Measurements from ENCODE around the gene GNAT2. TPM values are rescaled to one million over a fixed set of nuclear protein-coding genes. Genes with fewer than 3 reads are reported as not detected.

The GNAT2 gene
- total RNA-seq, 1 experiment from 2014 or later: 0.20 TPM

DNA sequence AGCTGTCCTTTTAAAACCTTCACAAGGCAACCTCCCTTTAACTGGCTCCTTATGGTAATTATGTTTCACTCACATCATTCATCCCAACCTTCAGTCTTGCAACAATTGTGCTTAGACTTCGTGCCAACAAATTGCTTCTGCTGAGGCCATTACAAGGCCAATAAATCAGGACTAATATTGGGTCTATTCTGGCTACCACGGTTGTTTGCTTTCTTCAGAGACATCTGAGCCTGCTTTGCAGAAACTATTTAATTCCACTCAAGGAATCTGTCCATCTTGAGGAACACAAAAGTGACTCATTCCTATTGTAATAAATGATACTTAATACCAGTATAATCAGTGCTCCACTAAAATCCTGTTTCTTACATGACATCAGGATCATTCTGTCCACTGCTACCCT is 33.9 kb upstream of the GNAT2 start:
- DNase-seq: no peak
- Histone ChIP-seq H3T11ph (ENCODE audit: low read length) (no peak overlapping the region), H3K9me3 (ENCODE audit: control insufficient read depth, low read depth, low read length) (no peaks in the 10 kb centered on the region), H2AFZ (ENCODE audit: low read length) (no peak overlapping the region), H4K5ac (ENCODE audit: insufficient read length, low read depth, low read length) (no peak overlapping the region), H2BK120ac (ENCODE audit: low read depth, low read length, poor library complexity, severe bottlenecking) (no peak overlapping the region), H3K79me2 (ENCODE audit: insufficient read depth, low read length) (no peaks in the 10 kb centered on the region), H4K8ac (replicated peaks; ENCODE audit: insufficient read length, low read depth, low read length) (no peak overlapping the region), H2BK5ac (ENCODE audit: insufficient read length, low read length) (no peak overlapping the region), H3K14ac (ENCODE audit: insufficient read depth, low read length) (no peak overlapping the region), H3K9ac (ENCODE audit: extremely low read depth, insufficient read length, low read length) (no peak overlapping the region), H2BK12ac (ENCODE audit: insufficient read length, low read depth, low read length) (no peak overlapping the region), H3K23ac (ENCODE audit: insufficient read length, low read depth, low read length) (no peak overlapping the region), H3K27me3 (ENCODE audit: insufficient read depth, low read length) (no peaks in the 10 kb centered on the region), H3K56ac (ENCODE audit: insufficient read length, low read depth, low read length) (no peak overlapping the region), H3K79me1 (ENCODE audit: insufficient read depth, low read depth, low read length, poor library complexity, severe bottlenecking) (no peaks in the 10 kb centered on the region), H3K18ac (ENCODE audit: insufficient read length, low read depth, low read length) (no peak overlapping the region), H3K4ac (ENCODE audit: low read depth, low read length) (no peak overlapping the region), H2AK5ac (ENCODE audit: insufficient read length, low read length) (no peak overlapping the region), H4K20me1 (ENCODE audit: control insufficient read depth, insufficient read depth, insufficient read length) (no peaks in the 10 kb centered on the region), H4K91ac (ENCODE audit: insufficient read length, low read depth, low read length) (no peak overlapping the region), H3K4me1 (ENCODE audit: insufficient read depth, low read length) (no peaks in the 10 kb centered on the region), H3K27ac (ENCODE audit: insufficient read length, low read depth, low read length) (no peak overlapping the region), H3K23me2 (ENCODE audit: insufficient read length, low read depth, low read length, poor library complexity, severe bottlenecking) (peaks cover 4% of the 10 kb centered on the region), H2BK15ac (ENCODE audit: low read depth, low read length) (no peak overlapping the region), H3K4me2 (ENCODE audit: insufficient read depth, insufficient read length, low read length) (no peak overlapping the region), H2BK20ac (ENCODE audit: low read depth, low read length, poor library complexity, severe bottlenecking) (no peak overlapping the region)
- Mint-ChIP-seq H3K36me3 (ENCODE audit: insufficient read depth in 1 of 3, low read depth in 3 of 3) (no peaks in the 10 kb centered on the region; a peak in 1 of 7 replicates), H3K4me1 (peaks cover 5 to 14% of the 10 kb centered on the region in 2 experiments; a peak in 3 of 4 replicates), H3K4me3 (no peak overlapping the region), H3K9me3 (no peaks in the 10 kb centered on the region), H3K27ac (no peak overlapping the region), H3K27me3 (ENCODE audit: low read depth) (peaks cover 42% of the 10 kb centered on the region)
- no CpG with 5 or more reads among the region's 2 CpGs for WGBS (ENCODE audit: extremely low coverage, insufficient read length, low lambda C conversion rate)
- TF ChIP-seq, protein P1, sequence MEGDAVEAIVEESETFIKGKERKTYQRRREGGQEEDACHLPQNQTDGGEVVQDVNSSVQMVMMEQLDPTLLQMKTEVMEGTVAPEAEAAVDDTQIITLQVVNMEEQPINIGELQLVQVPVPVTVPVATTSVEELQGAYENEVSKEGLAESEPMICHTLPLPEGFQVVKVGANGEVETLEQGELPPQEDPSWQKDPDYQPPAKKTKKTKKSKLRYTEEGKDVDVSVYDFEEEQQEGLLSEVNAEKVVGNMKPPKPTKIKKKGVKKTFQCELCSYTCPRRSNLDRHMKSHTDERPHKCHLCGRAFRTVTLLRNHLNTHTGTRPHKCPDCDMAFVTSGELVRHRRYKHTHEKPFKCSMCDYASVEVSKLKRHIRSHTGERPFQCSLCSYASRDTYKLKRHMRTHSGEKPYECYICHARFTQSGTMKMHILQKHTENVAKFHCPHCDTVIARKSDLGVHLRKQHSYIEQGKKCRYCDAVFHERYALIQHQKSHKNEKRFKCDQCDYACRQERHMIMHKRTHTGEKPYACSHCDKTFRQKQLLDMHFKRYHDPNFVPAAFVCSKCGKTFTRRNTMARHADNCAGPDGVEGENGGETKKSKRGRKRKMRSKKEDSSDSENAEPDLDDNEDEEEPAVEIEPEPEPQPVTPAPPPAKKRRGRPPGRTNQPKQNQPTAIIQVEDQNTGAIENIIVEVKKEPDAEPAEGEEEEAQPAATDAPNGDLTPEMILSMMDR (conservative IDR thresholded peaks at IDR 0.05): no peak
